ENCODE data around the gene DISP3.
A peak's percentile ranks its signal among the peaks of the same experiment; 100 is the strongest.

Gene DISP3, protein sequence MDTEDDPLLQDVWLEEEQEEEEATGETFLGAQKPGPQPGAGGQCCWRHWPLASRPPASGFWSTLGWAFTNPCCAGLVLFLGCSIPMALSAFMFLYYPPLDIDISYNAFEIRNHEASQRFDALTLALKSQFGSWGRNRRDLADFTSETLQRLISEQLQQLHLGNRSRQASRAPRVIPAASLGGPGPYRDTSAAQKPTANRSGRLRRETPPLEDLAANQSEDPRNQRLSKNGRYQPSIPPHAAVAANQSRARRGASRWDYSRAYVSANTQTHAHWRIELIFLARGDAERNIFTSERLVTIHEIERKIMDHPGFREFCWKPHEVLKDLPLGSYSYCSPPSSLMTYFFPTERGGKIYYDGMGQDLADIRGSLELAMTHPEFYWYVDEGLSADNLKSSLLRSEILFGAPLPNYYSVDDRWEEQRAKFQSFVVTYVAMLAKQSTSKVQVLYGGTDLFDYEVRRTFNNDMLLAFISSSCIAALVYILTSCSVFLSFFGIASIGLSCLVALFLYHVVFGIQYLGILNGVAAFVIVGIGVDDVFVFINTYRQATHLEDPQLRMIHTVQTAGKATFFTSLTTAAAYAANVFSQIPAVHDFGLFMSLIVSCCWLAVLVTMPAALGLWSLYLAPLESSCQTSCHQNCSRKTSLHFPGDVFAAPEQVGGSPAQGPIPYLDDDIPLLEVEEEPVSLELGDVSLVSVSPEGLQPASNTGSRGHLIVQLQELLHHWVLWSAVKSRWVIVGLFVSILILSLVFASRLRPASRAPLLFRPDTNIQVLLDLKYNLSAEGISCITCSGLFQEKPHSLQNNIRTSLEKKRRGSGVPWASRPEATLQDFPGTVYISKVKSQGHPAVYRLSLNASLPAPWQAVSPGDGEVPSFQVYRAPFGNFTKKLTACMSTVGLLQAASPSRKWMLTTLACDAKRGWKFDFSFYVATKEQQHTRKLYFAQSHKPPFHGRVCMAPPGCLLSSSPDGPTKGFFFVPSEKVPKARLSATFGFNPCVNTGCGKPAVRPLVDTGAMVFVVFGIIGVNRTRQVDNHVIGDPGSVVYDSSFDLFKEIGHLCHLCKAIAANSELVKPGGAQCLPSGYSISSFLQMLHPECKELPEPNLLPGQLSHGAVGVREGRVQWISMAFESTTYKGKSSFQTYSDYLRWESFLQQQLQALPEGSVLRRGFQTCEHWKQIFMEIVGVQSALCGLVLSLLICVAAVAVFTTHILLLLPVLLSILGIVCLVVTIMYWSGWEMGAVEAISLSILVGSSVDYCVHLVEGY (N-terminal part only)

DNA sequence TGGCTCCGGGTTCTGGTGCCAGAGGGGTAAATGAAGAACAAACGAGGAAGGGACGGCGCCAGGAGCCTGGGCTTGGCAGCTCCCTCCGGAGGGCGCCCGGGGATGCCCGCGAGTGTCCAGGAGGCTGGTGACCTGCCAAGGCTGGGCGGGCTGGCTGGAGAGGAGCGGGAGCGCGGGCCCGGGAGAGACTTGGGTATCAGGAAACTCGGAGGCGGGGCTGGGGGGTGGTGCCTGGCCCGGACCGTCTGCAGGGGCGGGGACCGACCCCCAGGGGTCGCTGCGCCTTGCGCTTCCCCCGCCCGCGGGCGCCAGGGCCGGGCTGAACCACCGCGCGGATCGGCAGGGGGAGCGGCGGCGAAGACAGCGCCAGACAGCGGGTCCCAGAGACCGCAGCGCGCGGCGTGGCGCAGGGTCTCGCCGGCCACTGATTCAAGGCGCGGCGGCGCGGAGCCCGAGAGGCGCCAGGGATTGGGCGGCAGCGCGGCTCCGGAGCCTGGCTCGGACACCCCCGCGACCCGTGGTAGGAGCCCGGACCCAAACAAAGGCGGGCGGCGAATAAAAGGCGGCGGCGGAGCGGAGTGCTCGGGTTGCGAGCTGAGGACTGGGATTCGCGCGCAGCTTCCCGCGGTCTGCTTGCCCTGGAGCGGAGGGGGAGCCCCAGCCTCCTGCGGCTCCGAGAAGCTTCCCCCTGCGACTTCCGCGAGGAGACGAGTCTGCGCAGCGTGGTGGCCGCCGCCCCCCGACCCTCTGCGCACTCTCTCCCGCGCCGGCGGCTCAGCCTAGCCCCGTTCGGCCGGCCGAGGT is at the start of gene DISP3:
Gene DISP3, plus strand, starts transcription at position 585 of the 804 bp plus-strand sequence. CDS start 21,838 bp downstream, outside the sequence.
- peak; percentile 91 for DNase-seq (ENCODE audit: low spot score)

DNA sequence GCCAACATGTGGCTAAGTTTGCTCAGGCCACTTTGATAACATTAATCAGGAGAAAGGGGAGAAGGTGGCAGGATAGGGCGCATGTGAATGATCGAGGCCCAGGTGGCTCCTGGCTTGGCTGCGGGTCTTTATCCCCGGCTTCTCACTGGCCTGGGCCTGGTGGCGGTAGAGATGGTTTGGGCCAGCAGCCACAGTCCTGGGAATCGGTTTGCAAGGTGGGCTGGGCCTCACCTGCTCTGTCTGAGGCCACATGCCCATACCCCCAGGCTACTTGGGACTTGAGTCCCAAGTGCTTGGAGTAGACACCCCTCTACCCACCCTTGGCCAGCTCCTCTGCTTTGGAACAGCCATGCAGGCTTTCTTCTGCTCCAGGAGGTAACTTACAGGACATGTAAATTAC is 49.7 kb upstream of the DISP3 start:
- DNase-seq (ENCODE audit: low spot score): no peak

DNA sequence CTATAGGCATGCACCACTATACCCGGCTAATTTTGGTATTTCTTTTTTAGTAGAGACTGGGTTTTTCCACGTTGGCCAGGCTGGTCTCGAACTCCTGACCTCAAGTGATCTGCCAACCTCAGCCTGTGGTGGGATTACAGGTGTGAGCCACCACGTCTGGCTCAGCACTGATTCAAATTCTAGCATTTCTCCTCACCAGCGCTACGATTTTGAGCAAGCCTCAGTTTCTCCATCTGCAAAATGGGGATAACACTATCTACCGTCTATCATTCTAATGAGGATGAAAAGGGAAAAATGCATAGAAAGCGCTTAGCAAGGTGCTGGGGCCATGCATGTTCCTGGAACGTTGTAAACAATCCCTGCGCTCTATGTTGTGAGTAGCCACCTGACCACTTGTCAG is 49.0 kb upstream of the DISP3 start:
- DNase-seq (ENCODE audit: low spot score): no peak

DNA sequence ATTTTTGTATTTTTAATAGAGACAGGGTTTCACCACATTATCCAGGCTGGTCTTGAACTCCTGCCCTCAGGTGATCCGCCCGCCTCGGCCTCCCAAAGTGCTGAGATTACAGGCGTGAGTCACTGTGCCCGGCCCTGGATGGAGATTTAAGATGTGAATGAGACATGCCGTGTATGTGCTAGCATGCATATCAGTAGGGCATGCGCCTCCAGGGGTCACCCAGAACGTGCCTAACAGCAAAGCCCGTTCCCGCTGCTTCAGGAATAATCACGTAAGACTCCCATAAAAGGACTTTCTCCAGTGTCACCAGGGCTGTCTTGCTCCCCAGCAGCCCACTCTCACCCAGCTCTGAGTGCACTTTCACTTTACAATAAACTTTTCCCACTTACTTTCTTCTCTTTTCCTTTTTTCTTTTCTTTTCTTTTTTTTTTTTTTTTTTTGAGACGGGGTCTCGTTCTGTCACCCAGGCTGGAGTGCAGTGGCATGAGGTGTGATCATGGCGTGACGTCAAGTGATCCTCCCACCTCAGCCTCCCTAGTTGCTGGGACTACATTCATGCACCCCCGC is 46.9 kb upstream of the DISP3 start:
- no peak for DNase-seq (ENCODE audit: low spot score)

DNA sequence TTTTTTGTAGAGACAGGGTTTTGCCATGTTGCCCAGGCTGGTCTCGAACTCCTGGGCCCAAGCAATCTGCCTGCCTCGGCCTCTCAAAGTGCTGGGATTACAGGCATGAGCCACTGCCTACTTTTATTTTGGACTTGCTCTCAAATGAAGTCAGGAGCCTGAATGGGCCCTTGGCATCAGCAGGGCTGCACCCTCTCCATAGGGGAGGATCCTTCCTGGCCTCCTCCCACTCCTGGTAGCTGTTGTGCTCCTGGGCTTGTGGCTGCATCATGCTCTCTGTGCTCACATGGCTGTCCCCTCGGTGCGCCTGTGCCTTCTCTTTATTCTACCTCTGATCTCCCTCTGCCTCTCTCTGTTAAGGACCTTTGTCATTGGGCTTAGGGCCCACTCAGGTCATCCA is 46.4 kb upstream of the DISP3 start:
- DNase-seq (ENCODE audit: low spot score): no peak

DNA sequence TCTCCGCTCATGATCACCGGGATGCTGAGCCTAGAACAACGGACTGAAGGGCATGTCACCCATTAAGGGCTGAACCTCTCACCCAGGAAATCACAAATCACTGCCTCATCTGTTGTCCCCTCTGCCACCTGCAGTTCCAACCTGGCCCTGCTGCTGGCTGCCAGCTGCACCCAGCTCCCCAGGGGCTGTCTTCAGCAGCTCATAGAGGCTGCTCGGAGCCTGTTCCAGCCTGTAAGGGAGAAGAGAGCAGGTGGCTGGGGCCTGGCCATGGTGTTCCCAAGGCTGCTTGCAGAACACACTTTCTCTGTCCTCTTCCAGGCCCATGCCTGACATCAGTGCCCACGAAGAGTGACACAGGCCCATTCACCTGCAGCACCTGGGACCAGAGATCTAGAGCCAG is 44.5 kb upstream of the DISP3 start:
- DNase-seq (ENCODE audit: low spot score): no peak

DNA sequence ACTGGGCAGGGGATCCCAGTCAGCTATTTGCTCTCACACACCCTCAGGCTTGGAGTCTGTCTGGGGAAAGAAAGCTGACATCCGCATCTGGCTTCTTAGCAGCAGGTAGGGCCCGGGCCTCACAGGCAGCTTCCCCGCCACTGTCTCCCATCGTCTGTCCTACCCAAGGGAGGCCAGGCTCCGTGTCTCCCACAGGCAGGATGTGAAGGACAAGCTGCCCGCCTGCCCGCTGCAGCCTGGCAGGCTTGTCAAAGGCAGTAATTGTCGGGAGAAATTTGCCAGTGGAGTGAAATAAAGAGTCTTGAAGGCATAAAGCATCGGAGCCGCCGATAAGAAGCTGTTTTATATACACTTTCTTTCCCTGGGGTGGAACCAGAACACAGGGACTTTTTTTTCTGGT is 44.0 kb upstream of the DISP3 start:
- no peak for DNase-seq (ENCODE audit: low spot score)

DNA sequence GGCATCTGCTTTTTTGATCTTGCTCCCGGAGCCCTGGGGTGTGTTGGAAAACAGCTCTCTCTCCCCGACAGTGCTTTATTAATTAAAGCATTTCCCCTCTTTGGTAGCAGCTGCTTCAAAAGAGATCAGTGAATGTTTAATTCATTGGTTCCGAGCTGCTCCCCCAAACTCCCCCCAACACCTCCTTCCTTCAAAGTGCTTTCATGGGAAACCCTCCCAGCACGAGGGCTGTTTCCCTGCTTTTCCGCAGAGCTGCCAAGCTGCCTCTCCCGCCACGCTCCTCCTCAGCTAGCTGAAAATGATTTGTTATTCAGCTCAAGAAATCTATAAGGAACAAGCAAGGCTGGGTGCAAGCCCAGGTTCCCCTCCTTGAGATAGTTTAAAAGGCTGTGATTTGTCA is 40.0 kb upstream of the DISP3 start:
- no peak for DNase-seq (ENCODE audit: low spot score)

DNA sequence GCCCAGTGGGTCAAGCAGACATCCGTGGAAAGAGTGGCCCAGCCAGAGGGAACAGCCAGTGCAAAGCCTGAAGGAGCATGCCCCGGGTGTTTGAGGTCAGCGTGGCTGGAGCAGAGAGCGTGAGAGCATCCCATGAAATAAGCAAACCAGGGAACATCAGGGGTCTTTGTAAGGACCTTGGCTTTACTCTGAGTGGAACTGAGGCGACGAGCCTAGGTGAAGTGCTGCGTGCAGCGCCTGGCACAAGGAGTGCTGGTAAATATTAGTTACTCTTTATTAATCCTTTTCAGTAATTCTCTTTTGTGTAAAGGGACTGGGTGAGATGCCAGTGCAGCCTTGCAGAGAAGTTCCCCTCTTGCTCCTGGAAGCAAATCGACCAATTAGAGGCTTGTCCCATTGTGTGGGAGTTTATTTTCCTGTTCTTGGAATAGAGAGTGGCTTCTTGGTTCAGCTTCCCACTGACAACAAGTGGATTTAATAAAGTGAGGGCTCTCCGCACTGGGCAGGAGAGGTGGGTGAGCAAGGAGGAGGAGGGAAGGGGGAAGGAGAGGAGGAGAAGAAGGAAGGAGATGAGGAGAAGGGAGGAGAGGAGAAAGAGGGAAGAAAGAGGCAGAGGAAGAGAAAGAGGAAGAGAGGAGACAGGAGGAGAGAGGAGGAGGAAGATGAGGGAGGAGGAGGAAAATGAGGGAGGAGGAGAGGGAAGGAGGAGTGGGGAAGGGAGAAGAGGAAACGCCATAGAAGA is 37.6 kb upstream of the DISP3 start:
- DNase-seq (ENCODE audit: low spot score): no peak

DNA sequence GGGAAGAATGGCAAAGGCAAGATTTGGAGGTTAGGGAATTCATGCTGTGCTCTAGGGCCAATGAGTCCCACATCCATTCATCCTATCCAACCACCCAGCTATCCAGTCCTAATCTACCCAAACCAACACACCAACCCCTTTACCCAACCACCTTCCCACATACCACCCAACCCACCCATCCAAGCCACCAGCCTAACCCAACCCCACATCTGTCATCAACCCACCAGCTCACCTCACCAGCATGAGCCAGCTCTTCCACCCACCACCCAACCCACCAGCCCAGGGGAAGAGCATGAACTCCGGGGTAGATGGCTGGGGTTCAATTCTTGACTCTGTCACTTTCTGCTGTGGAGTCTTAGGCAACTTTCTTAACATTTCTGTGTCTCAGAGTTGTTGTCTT is 35.9 kb upstream of the DISP3 start:
- DNase-seq (ENCODE audit: low spot score): no peak

DNA sequence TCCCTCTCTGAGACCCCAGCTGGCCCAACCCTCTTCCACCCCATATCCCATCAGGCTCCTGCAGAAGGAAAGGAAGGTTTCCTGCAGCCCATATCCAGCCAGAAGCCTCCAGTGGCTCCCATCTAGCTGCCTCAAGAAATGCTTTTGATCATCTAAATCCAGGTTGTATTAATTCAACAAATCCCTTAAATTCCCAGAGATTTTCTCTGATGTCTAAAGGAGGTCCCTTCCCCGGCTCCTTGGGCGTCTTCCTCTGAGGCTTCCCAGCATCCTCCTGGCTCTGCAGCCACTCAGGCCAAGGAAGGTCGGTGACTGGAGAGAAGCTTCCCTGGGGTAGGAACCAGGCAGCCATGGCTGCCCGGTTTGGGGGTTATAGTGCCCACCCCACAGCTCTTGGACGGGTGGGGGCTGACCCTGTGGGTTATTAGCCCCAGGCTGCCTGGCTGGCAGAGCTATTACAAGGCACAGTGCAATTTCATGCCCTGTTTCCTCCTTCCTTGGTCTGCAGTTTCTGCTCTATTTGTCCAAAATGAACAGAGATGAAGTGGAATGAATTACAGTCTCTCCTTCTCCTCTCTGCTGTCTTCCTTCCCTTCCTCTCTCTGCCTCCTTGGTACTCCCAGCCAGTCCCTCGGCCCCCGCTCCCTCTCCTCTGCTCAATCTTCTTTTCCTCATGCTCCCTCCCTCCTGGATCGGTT is 34.8 kb upstream of the DISP3 start:
- no peak for DNase-seq (ENCODE audit: low spot score)

DNA sequence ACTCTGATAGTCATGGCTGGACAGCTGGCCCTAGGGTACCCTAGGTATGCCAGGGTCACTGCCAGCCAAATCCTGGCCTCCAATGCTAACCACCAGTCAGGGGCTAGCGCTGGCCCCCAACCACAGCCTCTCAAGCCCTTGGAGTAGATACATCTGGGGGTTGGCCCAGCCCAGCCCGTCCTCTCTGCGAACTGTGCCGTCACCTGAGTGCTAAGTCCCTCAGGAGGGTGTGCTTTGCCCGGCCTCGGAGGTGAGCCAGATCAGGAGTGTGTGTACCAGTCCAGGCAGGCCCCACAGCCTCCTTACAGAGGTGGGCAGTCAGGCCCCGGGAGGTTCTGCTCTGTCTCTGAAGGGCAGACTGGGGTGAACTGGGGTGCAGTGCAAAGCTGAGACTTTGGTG is 34.0 kb upstream of the DISP3 start:
- no peak for DNase-seq (ENCODE audit: low spot score)

DNA sequence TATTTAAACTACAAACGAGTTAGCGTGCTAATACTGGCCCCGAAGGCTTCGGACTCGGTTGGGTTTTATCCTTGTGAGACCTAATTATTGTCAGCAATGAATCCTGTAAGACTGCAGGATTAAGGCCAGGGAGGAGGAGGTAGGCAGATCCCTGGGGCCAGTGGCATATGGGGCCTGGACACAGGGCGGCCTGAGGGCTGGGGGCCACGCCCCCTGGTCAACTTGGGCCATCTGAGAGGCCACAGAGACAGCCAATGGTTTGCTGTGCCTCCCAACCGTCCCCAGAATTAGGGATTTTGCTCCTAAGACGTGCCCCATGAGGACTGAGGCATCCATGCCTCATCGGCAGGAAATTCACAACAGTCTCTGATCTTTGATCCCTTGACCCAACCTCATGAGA is 31.1 kb upstream of the DISP3 start:
- no peak for DNase-seq (ENCODE audit: low spot score)

DNA sequence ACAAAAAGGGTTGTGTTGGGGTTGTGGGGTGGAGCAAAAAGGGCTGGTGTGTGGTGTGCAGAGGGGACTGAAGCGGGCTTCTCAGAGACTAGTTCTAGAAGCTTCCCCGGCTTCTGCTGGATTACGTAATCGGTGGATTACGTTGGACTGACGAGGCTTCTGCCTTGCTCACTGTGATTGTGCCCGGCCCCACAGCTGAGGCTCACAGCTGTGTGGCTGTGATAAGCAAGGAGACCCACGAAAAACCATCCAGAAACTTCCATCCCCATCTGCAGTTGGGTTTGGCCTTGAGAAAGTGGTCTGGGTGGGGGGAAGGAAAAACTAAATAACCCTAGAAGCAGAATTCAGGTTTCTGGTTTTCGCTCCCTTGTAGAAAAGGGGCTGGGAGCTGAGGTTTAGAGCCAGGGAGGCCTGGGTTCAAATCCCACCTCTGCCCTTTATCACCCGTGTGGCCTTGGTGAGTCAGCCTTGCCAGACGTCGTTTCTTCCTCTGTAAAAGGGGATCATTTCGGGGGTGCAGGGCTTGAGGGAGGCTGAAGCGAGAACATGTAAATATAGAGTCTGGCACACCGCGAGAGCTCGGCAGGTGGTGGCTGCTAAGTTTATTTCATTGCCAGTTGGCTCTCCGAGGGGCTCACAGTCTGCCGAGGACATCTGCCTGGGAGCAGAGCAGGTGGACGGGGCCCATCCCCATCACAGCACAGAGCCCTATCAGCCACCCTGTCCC is 30.4 kb upstream of the DISP3 start:
- no peak for DNase-seq (ENCODE audit: low spot score)

DNA sequence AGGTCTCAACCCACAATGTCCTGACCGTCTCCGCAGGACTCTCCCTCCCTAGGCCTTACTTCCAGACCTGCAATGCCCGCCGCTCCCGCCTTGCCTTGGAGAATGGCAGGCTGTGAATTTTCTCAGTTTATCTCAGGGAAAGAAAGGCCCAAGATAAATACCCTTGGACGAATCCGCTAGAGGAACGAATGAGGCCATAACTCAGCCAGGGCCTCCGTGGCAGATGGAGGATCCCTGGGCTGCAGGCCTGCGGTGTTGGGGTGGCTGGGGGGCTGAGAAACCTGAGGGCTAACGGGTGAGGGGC is 29.9 kb upstream of the DISP3 start:
- no peak for DNase-seq (ENCODE audit: low spot score)

DNA sequence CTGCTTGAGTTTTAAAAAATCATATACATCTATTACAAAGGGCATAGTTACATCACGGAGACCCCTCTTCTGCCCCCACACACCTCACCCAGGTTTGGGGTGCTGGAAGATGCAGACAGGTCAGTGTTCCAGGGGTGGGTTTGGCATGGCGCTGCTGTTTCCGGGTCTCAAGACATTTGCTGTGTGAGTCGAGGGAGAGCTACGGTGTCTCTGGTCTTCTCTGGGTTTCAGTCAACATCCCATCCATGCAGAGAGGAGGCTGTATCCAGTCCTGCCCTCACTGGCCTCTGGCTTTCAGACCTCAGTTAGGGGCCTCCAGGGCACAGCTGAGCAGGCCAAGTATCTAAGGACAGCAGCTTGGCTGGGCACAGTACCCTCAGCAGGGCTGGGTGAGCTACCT is 28.6 kb upstream of the DISP3 start:
- DNase-seq (ENCODE audit: low spot score): no peak

DNA sequence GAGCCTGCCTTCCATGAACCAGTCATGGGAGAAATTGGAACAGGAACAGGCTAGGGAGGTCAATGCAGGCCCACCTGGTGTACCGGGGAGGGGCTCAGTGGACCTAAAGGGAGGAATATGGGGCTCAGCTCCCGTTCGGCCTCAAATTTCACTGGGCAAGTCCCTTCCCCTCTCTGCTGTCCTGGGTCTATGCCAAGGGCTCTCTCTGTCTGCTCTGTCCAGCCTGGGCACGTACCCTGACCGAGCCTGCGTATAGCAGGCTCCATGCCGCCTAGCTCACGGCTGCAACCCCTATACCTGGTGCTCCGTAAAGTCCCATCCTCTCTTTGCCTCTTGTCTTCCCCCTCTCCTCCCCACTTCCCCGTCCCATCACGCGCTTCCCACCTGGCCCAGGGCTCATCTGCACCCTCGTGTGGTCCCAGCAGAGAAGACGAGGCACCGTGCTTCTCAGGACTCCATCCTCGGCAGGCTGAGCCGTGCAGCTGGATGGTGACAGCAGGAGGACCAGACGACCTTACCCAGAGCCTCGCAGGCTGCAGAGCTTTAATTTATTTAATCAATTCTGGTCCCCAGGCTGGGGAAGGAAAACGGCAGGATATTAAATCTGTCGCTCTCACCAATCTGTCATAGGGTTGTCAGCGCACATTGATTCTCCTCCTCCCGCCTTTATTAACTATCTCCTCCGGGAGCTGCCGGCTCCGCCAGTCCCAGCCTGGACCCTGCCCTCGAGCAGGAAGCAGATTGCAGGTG is 25.0 kb upstream of the DISP3 start:
- DNase-seq (ENCODE audit: low spot score): no peak

DNA sequence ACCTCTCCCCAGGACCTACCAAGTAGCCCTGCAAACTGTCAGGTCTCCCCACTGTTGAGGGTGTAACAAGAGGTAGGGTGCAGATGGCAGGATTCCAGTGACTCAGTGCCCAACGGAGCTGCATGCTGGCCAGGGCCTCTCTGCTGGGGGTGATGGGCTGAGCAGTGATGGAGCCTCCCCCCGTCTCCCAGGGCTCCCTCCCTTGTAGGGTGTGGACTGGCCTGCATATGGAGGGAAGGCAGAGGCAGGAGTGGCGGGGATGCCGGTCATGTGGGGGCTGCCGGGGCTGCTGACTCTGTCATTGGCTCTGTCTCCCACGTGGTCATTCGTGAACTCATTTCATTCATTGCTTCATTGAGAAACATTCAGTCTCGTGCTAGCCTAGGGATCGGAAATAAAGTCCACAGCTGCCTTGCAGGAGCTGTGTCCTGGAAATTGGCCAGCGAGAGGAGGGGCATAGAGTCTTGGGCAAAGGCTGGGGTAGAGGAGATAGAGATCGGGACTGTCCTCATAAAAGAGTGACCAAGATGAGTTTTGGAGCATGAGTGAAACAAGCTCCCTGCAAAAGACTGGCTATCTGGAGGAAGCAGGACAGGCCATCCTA is 22.9 kb upstream of the DISP3 start:
- no peak for DNase-seq (ENCODE audit: low spot score)
